Effector memory CD4-positive, alpha-beta T cell (primary cell): ENCODE data around the gene C10orf71.

Source experiments
- DNase-seq, 3 donors: peaks; one replicate each; pipeline ENCODE4 v3.0.0-alpha.2; 2020
- H3K27ac ChIP-seq: 2 replicates; pipeline ENCODE4 v1.7.0; 2013; ENCODE audit warnings: mild to moderate bottlenecking, low read length, moderate library complexity; ENCODE audit not compliant: insufficient read depth, poor library complexity, severe bottlenecking
- H3K27me3 ChIP-seq: replicated peaks from 2 replicates; pipeline ENCODE4 v1.7.0; 2013; ENCODE audit warnings: mild to moderate bottlenecking, low read length; ENCODE audit not compliant: insufficient read depth, control insufficient read depth, poor library complexity, severe bottlenecking
- H3K36me3 ChIP-seq: 2 replicates; pipeline ENCODE4 v1.7.0; 2013; ENCODE audit warnings: mild to moderate bottlenecking, low read length, moderate library complexity; ENCODE audit not compliant: control insufficient read depth, insufficient read depth
- H3K4me1 ChIP-seq: 2 replicates; pipeline ENCODE4 v1.7.0; 2013; ENCODE audit warnings: low read length, mild to moderate bottlenecking; ENCODE audit not compliant: control insufficient read depth, insufficient read depth, poor library complexity, severe bottlenecking
- H3K4me3 ChIP-seq: 2 replicates; pipeline ENCODE4 v1.7.0; 2013; ENCODE audit warnings: low read length, low read depth, mild to moderate bottlenecking; ENCODE audit not compliant: insufficient read depth, poor library complexity, severe bottlenecking
- H3K9me3 ChIP-seq: 2 replicates; pipeline ENCODE4 v1.7.0; 2013; ENCODE audit warnings: mild to moderate bottlenecking, low read length, moderate library complexity; ENCODE audit not compliant: control insufficient read depth

Gene C10orf71

DNA sequence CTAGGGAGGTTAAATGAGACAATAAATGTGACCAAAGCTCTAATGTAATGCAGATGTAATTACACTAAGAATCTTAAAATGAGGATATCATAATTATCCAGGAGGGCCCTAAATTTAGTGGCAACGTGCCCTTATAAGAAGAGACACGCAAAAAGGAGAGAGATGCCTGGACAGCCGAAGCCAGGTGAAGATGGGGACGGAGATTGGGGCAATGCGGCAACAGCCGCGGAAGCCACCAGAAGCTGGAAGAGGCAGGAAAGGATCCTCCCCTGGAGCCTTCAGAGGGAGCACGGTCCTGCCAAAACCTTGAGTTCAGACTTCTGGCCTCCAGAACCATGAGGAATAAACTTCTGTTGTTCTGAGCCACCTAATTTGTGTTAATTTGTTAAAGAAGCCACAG, 25.3 kb upstream of the C10orf71 start:
- Histone ChIP-seq H3K36me3 (no peaks in the 10 kb centered on the region), H3K27ac (no peak overlapping the region), H3K4me3 (no peak overlapping the region), H3K4me1 (no peaks in the 10 kb centered on the region), H3K27me3 (no peaks in the 10 kb centered on the region), H3K9me3 (no peaks in the 10 kb centered on the region)
- DNase-seq = no peak

- DNase-seq = no peak
- Histone ChIP-seq H3K4me1 (no peaks in the 10 kb centered on the region), H3K9me3 (no peaks in the 10 kb centered on the region), H3K27ac (no peak overlapping the region), H3K27me3 (no peaks in the 10 kb centered on the region), H3K36me3 (no peaks in the 10 kb centered on the region), H3K4me3 (no peak overlapping the region)
Observed at GRCh38 chr10:49274886-49275285, 24.1 kb upstream of the C10orf71 start.

DNA sequence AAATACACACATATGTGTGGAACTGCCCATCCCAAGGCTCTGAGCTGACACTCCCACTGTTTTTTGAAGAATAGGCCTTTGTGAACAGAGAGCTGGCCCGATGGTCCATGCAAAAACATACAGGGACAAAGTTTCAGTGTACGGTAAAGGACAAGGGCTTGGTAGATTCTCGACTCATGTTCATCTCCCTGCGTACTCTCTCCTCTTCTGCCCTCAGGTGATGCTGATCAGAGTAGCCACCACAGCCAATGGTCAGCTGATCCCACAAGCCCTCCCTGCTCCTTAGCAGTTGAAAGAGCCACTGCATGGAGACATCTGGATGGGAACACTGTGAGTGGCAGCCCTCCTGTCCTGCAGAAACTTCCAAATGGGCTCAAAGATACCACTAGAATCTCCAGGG, 23.1 kb upstream of the C10orf71 start:
- Histone ChIP-seq H3K4me3 (no peak overlapping the region), H3K27me3 (no peaks in the 10 kb centered on the region), H3K36me3 (no peaks in the 10 kb centered on the region), H3K9me3 (no peaks in the 10 kb centered on the region), H3K27ac (no peak overlapping the region), H3K4me1 (no peaks in the 10 kb centered on the region)
- no peak for DNase-seq

DNA sequence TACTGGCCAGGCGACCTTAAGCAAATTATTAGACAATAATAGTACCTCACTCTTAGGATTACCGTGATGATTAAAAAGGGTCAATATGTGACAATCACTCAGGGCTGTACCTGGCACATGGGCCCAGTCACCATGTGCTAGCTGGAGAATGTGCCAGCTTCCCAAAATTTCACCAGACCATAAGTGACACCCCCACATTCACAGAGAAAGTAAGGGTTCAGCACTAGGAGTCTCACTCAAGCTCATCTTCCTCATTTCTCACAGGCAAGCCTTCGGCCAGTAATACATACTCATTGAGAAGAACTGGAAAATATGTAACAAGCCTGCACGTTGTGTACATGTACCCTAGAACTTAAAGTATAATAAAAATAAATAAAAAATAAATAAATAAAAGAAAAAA, 22.4 kb upstream of the C10orf71 start:
- DNase-seq = no peak
- H3K9me3 ChIP-seq = no peaks in the 10 kb centered on the region
- no peaks in the 10 kb centered on the region for H3K4me1 ChIP-seq
- H3K36me3 ChIP-seq = no peaks in the 10 kb centered on the region
- H3K4me3 ChIP-seq = no peak overlapping the region
- no peaks in the 10 kb centered on the region for H3K27me3 ChIP-seq
- no peak overlapping the region for H3K27ac ChIP-seq

DNA sequence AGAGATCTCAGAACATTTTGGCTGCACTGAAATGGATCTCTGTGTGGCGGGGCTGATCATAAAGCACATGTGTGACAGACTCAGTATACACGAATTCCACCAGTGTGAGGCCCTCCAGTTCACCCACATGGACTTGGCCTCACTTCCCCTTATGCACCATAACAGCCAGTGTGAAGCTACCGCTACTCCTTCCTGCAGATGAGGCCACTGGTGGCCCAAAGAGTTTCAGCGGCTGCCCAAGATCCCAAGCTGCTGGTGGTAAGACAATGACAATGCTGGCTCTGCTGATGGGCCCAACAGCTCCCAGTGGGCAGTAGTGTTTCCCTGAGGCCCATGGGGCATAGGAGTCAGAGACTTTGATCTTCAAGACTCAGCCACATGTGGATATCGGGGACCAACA, 21.0 kb upstream of the C10orf71 start:
- no peaks in the 10 kb centered on the region for H3K4me1 ChIP-seq
- H3K27ac ChIP-seq = no peak overlapping the region
- no peaks in the 10 kb centered on the region for H3K9me3 ChIP-seq
- DNase-seq = no peak
- H3K27me3 ChIP-seq = no peaks in the 10 kb centered on the region
- no peaks in the 10 kb centered on the region for H3K36me3 ChIP-seq
- H3K4me3 ChIP-seq = no peak overlapping the region

GRCh38 chr10:49278497-49278981, 20.4 kb upstream of the C10orf71 start:
- Histone ChIP-seq H3K4me1 (no peaks in the 10 kb centered on the region), H3K27ac (no peak overlapping the region), H3K27me3 (no peaks in the 10 kb centered on the region), H3K4me3 (no peak overlapping the region), H3K36me3 (no peaks in the 10 kb centered on the region), H3K9me3 (no peaks in the 10 kb centered on the region)
- DNase-seq = no peak

GRCh38 chr10:49279015-49279880, 19.7 kb upstream of the C10orf71 start:
- Histone ChIP-seq H3K4me3 (no peak overlapping the region), H3K27me3 (no peaks in the 10 kb centered on the region), H3K36me3 (no peaks in the 10 kb centered on the region), H3K4me1 (no peaks in the 10 kb centered on the region), H3K27ac (no peak overlapping the region), H3K9me3 (no peaks in the 10 kb centered on the region)
- no peak for DNase-seq

GRCh38 chr10:49280001-49280408, 19.0 kb upstream of the C10orf71 start:
- H3K27ac ChIP-seq = no peak overlapping the region

DNA sequence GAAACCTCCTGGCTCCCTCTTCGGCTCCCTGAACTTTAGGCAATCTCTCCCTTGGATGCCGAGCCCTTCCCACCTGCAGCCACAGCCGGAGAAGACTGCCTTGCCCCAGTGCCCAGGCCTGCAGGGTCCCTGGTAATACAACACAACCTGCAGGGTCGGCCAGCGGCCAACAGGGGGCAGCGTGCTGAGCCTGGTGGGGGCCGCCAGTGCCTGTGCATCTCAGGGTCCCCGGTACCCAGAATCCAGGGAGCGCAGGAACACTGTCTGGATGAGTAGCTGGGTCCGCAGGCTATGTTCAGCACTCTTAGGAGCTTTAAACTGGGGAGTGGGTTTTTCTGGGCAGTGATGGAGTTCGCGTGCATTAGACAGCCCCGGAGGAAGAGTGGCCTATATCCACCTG, 17.5 kb upstream of the C10orf71 start:
- H3K27me3 ChIP-seq = no peaks in the 10 kb centered on the region
- H3K36me3 ChIP-seq = no peaks in the 10 kb centered on the region
- no peak overlapping the region for H3K27ac ChIP-seq
- no peak overlapping the region for H3K4me3 ChIP-seq
- no peak for DNase-seq
- no peaks in the 10 kb centered on the region for H3K4me1 ChIP-seq
- no peaks in the 10 kb centered on the region for H3K9me3 ChIP-seq

More at GRCh38 chr10:49280001-49280408, 19.0 kb upstream of the C10orf71 start:
- no peak for DNase-seq
- Histone ChIP-seq H3K4me3 (no peak overlapping the region), H3K27me3 (no peaks in the 10 kb centered on the region), H3K36me3 (no peaks in the 10 kb centered on the region), H3K9me3 (no peaks in the 10 kb centered on the region), H3K4me1 (no peaks in the 10 kb centered on the region)

- H3K4me3 ChIP-seq = no peak overlapping the region
- H3K36me3 ChIP-seq = no peaks in the 10 kb centered on the region
- no peaks in the 10 kb centered on the region for H3K4me1 ChIP-seq
- H3K9me3 ChIP-seq = no peaks in the 10 kb centered on the region
- H3K27me3 ChIP-seq = no peaks in the 10 kb centered on the region
- no peak overlapping the region for H3K27ac ChIP-seq
- DNase-seq = no peak
Observed at GRCh38 chr10:49282306-49282705, 16.7 kb upstream of the C10orf71 start.
